Measurements from ENCODE around the gene C8B.

GRCh38 chr1:56901716-56902115 is 64.1 kb downstream of the C8B start:
- TF ChIP-seq ZNF331 (CRISPR knock-in tag; IDR thresholded peaks at IDR 0.05; ENCODE audit: low read depth) = no peak
- no peak for TF ChIP-seq CREB1 (CRISPR knock-in tag; IDR thresholded peaks at IDR 0.05; ENCODE audit: low read depth)
- TF ChIP-seq CTCF (conservative IDR thresholded peaks at IDR 0.05; ENCODE audit: low read depth in 2 of 2) = no peak
- no peak for TF ChIP-seq POLR2AphosphoS5 (IDR thresholded peaks at IDR 0.05; ENCODE audit: low read depth)
- no peak for TF ChIP-seq REST (IDR thresholded peaks at IDR 0.05; ENCODE audit: unreplicated experiment)
- TF ChIP-seq EZH2 (IDR thresholded peaks at IDR 0.05; ENCODE audit: low read depth, unreplicated experiment) = no peak
- TF ChIP-seq ZNF114 (CRISPR knock-in tag; IDR thresholded peaks at IDR 0.05) = no peak
- TF ChIP-seq ETS1 (IDR thresholded peaks at IDR 0.05) = no peak
- no peak for TF ChIP-seq EZH2phosphoT487 (IDR thresholded peaks at IDR 0.05; ENCODE audit: unreplicated experiment)
- no peak for TF ChIP-seq JUNB (IDR thresholded peaks at IDR 0.05; ENCODE audit: unreplicated experiment)
- TF ChIP-seq ZNF462 (CRISPR knock-in tag; IDR thresholded peaks at IDR 0.05) = no peak
- TF ChIP-seq NANOG (IDR thresholded peaks at IDR 0.05; ENCODE audit: borderline replicate concordance) = no peak

Measured in GM23338 (cell line).